Measurements from ENCODE around the gene OR8B8.

Gene OR8B8

GRCh38 chr11:124424384-124424921 is 21.0 kb downstream of the OR8B8 start, which contains the start of gene OR8B4:
TSS of gene OR8B4 (minus strand) at chr11:124424871. CDS start at chr11:124424871, 0 bp downstream.
- TF ChIP-seq TAF1 (IDR thresholded peaks at IDR 0.05; ENCODE audit: low read depth), result no peak
- TF ChIP-seq YY1 (IDR thresholded peaks at IDR 0.05; ENCODE audit: low read depth), result no peak
- no peak for TF ChIP-seq CEBPB (IDR thresholded peaks at IDR 0.05)
- no peak for TF ChIP-seq USF1 (IDR thresholded peaks at IDR 0.05)
- TF ChIP-seq NFIC (IDR thresholded peaks at IDR 0.05), result no peak
- no peak for TF ChIP-seq CREB1 (IDR thresholded peaks at IDR 0.05; ENCODE audit: low read depth)
- no peak for TF ChIP-seq EP300 (IDR thresholded peaks at IDR 0.05; ENCODE audit: borderline replicate concordance)
- TF ChIP-seq FOXM1 (IDR thresholded peaks at IDR 0.05; ENCODE audit: borderline replicate concordance, low read depth), result no peak
- TF ChIP-seq REST (IDR thresholded peaks at IDR 0.05; ENCODE audit: low read depth), result no peak
- no peak for TF ChIP-seq ZBTB7A (IDR thresholded peaks at IDR 0.05; ENCODE audit: low read depth)
- no peak for TF ChIP-seq EGR1 (IDR thresholded peaks at IDR 0.05)
- no peak for TF ChIP-seq RAD21 (IDR thresholded peaks at IDR 0.05; ENCODE audit: low read depth)
- no peak for TF ChIP-seq MAX (IDR thresholded peaks at IDR 0.05)
- TF ChIP-seq TCF12 (IDR thresholded peaks at IDR 0.05; ENCODE audit: low read depth), result no peak
- no peak for TF ChIP-seq TEAD4 (IDR thresholded peaks at IDR 0.05)

GRCh38 chr11:124421043-124421442 is 24.5 kb downstream of the OR8B8 start:
- no peak for TF ChIP-seq TEAD4 (IDR thresholded peaks at IDR 0.05)
- TF ChIP-seq ZBTB7A (IDR thresholded peaks at IDR 0.05; ENCODE audit: low read depth), result no peak
- no peak for TF ChIP-seq TCF12 (IDR thresholded peaks at IDR 0.05; ENCODE audit: low read depth)
- TF ChIP-seq CEBPB (IDR thresholded peaks at IDR 0.05), result no peak
- no peak for TF ChIP-seq EP300 (IDR thresholded peaks at IDR 0.05; ENCODE audit: borderline replicate concordance)
- TF ChIP-seq USF1 (IDR thresholded peaks at IDR 0.05), result no peak
- no peak for TF ChIP-seq EGR1 (IDR thresholded peaks at IDR 0.05)
- TF ChIP-seq YY1 (IDR thresholded peaks at IDR 0.05; ENCODE audit: low read depth), result no peak
- TF ChIP-seq FOXM1 (IDR thresholded peaks at IDR 0.05; ENCODE audit: borderline replicate concordance, low read depth), result no peak
- TF ChIP-seq RAD21 (IDR thresholded peaks at IDR 0.05; ENCODE audit: low read depth), result no peak
- no peak for TF ChIP-seq TAF1 (IDR thresholded peaks at IDR 0.05; ENCODE audit: low read depth)

GRCh38 chr11:124415356-124415923 is 30.1 kb downstream of the OR8B8 start:
- TF ChIP-seq REST (IDR thresholded peaks at IDR 0.05; ENCODE audit: low read depth), result no peak
- TF ChIP-seq USF1 (IDR thresholded peaks at IDR 0.05), result no peak
- peak; percentile 51; the same call in 1 of the 2 replicates for TF ChIP-seq RAD21 (IDR thresholded peaks at IDR 0.05; ENCODE audit: low read depth)
- no peak for TF ChIP-seq NFIC (IDR thresholded peaks at IDR 0.05)

GRCh38 chr11:124409906-124410305 is 35.6 kb downstream of the OR8B8 start:
- TF ChIP-seq EGR1 (IDR thresholded peaks at IDR 0.05) (no peak), ZBTB7A (IDR thresholded peaks at IDR 0.05; ENCODE audit: low read depth) (no peak), CREB1 (IDR thresholded peaks at IDR 0.05; ENCODE audit: low read depth) (no peak), TEAD4 (IDR thresholded peaks at IDR 0.05) (no peak), TAF1 (IDR thresholded peaks at IDR 0.05; ENCODE audit: low read depth) (no peak), EP300 (IDR thresholded peaks at IDR 0.05; ENCODE audit: borderline replicate concordance) (no peak), MAX (IDR thresholded peaks at IDR 0.05) (no peak)

- no peak for TF ChIP-seq EGR1 (IDR thresholded peaks at IDR 0.05)
- TF ChIP-seq FOXM1 (IDR thresholded peaks at IDR 0.05; ENCODE audit: borderline replicate concordance, low read depth), result no peak
- TF ChIP-seq YY1 (IDR thresholded peaks at IDR 0.05; ENCODE audit: low read depth), result no peak
- TF ChIP-seq NFIC (IDR thresholded peaks at IDR 0.05), result no peak
- no peak for TF ChIP-seq CEBPB (IDR thresholded peaks at IDR 0.05)
Measured at GRCh38 chr11:124405581-124405980, 39.9 kb downstream of the OR8B8 start.

Data from Ishikawa (cell line).